Adipocyte (in vitro differentiated cells): ENCODE measurements around the gene EGR2.

Experiments used
- DNase-seq: peaks from one replicate; pipeline ENCODE4 v3.0.0-alpha.2; 2015; ENCODE audit warnings: low read depth
- H3K27me3 ChIP-seq: replicated peaks from 2 replicates; pipeline ENCODE4 v1.7.0; 2013; ENCODE audit warnings: mild to moderate bottlenecking, low read length, moderate library complexity; ENCODE audit not compliant: control insufficient read depth, insufficient read depth
- H3K36me3 ChIP-seq: 2 replicates; pipeline ENCODE4 v1.7.0; 2013; ENCODE audit warnings: low read length, mild to moderate bottlenecking, moderate library complexity; ENCODE audit not compliant: control insufficient read depth, insufficient read depth, severe bottlenecking
- H3K4me1 ChIP-seq: 2 replicates; pipeline ENCODE4 v1.7.0; 2013; ENCODE audit warnings: mild to moderate bottlenecking, low read length, moderate library complexity; ENCODE audit not compliant: control insufficient read depth, insufficient read depth
- H3K4me3 ChIP-seq: 2 replicates; pipeline ENCODE4 v1.7.0; 2013; ENCODE audit warnings: mild to moderate bottlenecking, low read length, moderate library complexity
- H3K9ac ChIP-seq: 2 replicates; pipeline ENCODE4 v1.7.0; 2013; ENCODE audit warnings: mild to moderate bottlenecking, low read length, moderate library complexity
- H3K9me3 ChIP-seq: 2 replicates; pipeline ENCODE4 v1.7.0; 2013; ENCODE audit warnings: mild to moderate bottlenecking, low read length, moderate library complexity; ENCODE audit not compliant: control insufficient read depth

EGR2 gene

GRCh38 chr10:62806251-62806650, 9.9 kb downstream of the EGR2 start:
- DNase-seq = peak; percentile 20
- Histone ChIP-seq H3K4me1 (peaks cover 39% of the 10 kb centered on the region), H3K27me3 (no peaks in the 10 kb centered on the region), H3K9ac (peak overlapping the region; percentile 93), H3K4me3 (peak overlapping the region; percentile 98), H3K9me3 (no peaks in the 10 kb centered on the region), H3K36me3 (no peaks in the 10 kb centered on the region)

- H3K4me1 ChIP-seq = peaks cover 39% of the 10 kb centered on the region
- peak overlapping the region; percentile 98 for H3K4me3 ChIP-seq
- no peaks in the 10 kb centered on the region for H3K27me3 ChIP-seq
- H3K9ac ChIP-seq = peak overlapping the region; percentile 93
- DNase-seq = peak; percentile 80
- H3K36me3 ChIP-seq = no peaks in the 10 kb centered on the region
- no peaks in the 10 kb centered on the region for H3K9me3 ChIP-seq
These were observed 10.7 kb downstream of the EGR2 start for GRCh38 chr10:62805231-62806099.

GRCh38 chr10:62804356-62805230, 11.6 kb downstream of the EGR2 start, which contains the start of gene ADO:
ADO (plus strand) TSS chr10:62804720; CDS start chr10:62805060, 340 bp downstream.
- Histone ChIP-seq H3K9me3 (no peaks in the 10 kb centered on the region), H3K4me3 (peak within 1 kb of the TSS; percentile 98), H3K27me3 (no peaks in the 10 kb centered on the region), H3K9ac (peak within 1 kb of the TSS; percentile 93), H3K4me1 (peaks cover 35% of the 10 kb centered on the region), H3K36me3 (no peaks in the 10 kb centered on the region)
- peak; percentile 90 for DNase-seq

GRCh38 chr10:62803724-62804355, 12.3 kb downstream of the EGR2 start:
- H3K36me3 ChIP-seq = no peaks in the 10 kb centered on the region
- no peak for DNase-seq
- H3K4me1 ChIP-seq = peaks cover 35% of the 10 kb centered on the region
- H3K9ac ChIP-seq = peak overlapping the region; percentile 93
- peak overlapping the region; percentile 98 for H3K4me3 ChIP-seq
- no peaks in the 10 kb centered on the region for H3K27me3 ChIP-seq
- H3K9me3 ChIP-seq = no peaks in the 10 kb centered on the region

- Histone ChIP-seq H3K9ac (no peak overlapping the region), H3K4me1 (peaks cover 20% of the 10 kb centered on the region), H3K4me3 (no peak overlapping the region), H3K27me3 (no peaks in the 10 kb centered on the region), H3K9me3 (no peaks in the 10 kb centered on the region), H3K36me3 (no peaks in the 10 kb centered on the region)
- DNase-seq = no peak
These were observed 14.3 kb downstream of the EGR2 start for GRCh38 chr10:62801871-62802270.

GRCh38 chr10:62796896-62797295, 19.3 kb downstream of the EGR2 start:
- Histone ChIP-seq H3K4me3 (no peak overlapping the region), H3K4me1 (peaks cover 7% of the 10 kb centered on the region), H3K36me3 (no peaks in the 10 kb centered on the region), H3K9ac (no peak overlapping the region), H3K27me3 (no peaks in the 10 kb centered on the region), H3K9me3 (no peaks in the 10 kb centered on the region)
- no peak for DNase-seq

- no peak for DNase-seq
- no peak overlapping the region for H3K9ac ChIP-seq
- no peaks in the 10 kb centered on the region for H3K36me3 ChIP-seq
- H3K4me3 ChIP-seq = no peak overlapping the region
- H3K27me3 ChIP-seq = no peaks in the 10 kb centered on the region
- H3K4me1 ChIP-seq = peaks cover 7% of the 10 kb centered on the region
- no peaks in the 10 kb centered on the region for H3K9me3 ChIP-seq
These were observed 20.4 kb downstream of the EGR2 start for GRCh38 chr10:62795762-62796161.

- no peaks in the 10 kb centered on the region for H3K27me3 ChIP-seq
- H3K9me3 ChIP-seq = no peaks in the 10 kb centered on the region
These were observed 21.1 kb downstream of the EGR2 start for GRCh38 chr10:62795100-62795499.

GRCh38 chr10:62794306-62794705, 21.9 kb downstream of the EGR2 start:
- Histone ChIP-seq H3K36me3 (no peaks in the 10 kb centered on the region), H3K4me3 (no peak overlapping the region), H3K9ac (no peak overlapping the region), H3K4me1 (peaks cover 9% of the 10 kb centered on the region), H3K27me3 (no peaks in the 10 kb centered on the region), H3K9me3 (no peaks in the 10 kb centered on the region)
- peak; percentile 55 for DNase-seq

More at GRCh38 chr10:62795100-62795499, 21.1 kb downstream of the EGR2 start:
- no peak for DNase-seq
- no peak overlapping the region for H3K4me3 ChIP-seq
- peaks cover 7% of the 10 kb centered on the region for H3K4me1 ChIP-seq
- H3K36me3 ChIP-seq = no peaks in the 10 kb centered on the region
- no peak overlapping the region for H3K9ac ChIP-seq

- no peak for DNase-seq
- peaks cover 12% of the 10 kb centered on the region for H3K4me1 ChIP-seq
- no peaks in the 10 kb centered on the region for H3K27me3 ChIP-seq
- H3K4me3 ChIP-seq = no peak overlapping the region
- H3K9me3 ChIP-seq = no peaks in the 10 kb centered on the region
- no peak overlapping the region for H3K9ac ChIP-seq
- no peaks in the 10 kb centered on the region for H3K36me3 ChIP-seq
These were observed 23.9 kb downstream of the EGR2 start for GRCh38 chr10:62792261-62792660.

- no peaks in the 10 kb centered on the region for H3K9me3 ChIP-seq
- H3K9ac ChIP-seq = no peak overlapping the region
- no peak for DNase-seq
- H3K4me3 ChIP-seq = no peak overlapping the region
- H3K36me3 ChIP-seq = no peaks in the 10 kb centered on the region
- no peaks in the 10 kb centered on the region for H3K27me3 ChIP-seq
- H3K4me1 ChIP-seq = peaks cover 12% of the 10 kb centered on the region
These were observed 25.6 kb downstream of the EGR2 start for GRCh38 chr10:62790571-62790970.
